ENCODE data around the gene ZRSR2.

The ZRSR2 gene

DNA sequence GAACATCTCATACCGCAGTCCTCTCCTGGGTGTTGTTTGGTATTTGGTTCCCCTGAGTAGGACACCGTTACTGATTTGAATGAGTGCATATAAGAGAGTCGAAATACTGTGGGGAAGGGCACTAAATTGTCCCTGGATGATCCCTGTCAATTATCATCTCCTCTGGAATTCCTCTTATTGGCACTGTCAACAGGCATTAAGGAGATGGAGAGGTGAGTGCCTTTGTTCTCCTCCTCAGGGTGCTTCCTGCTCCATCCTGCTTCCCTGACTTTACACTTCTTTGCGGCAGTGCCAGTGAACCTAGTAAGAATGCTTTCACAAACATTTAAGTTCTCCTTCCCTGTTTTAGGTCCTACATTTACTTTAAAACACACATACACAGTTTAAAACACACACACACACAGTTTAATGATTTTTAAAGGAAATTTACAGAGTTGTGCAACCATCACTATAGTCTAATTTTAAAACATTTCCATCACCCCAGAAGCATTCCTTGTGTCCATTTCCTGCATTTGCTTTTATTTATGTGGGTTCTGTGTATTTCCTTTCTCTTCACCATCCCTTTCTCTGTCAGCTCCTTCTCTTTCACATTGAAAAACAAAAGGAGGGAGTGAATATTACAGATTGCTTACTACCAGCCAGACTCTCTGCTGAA is 20.9 kb upstream of the ZRSR2 start:
- Mint-ChIP-seq H3K27ac (no peak overlapping the region), H3K27me3 (no peaks in the 10 kb centered on the region), H3K4me3 (no peak overlapping the region), H3K9me3 (no peaks in the 10 kb centered on the region), H3K4me1 (peaks cover 3% of the 10 kb centered on the region), H3K36me3 (ENCODE audit: low read depth) (peaks cover 10% of the 10 kb centered on the region)
- DNase-seq, result no peak
- no peak for ATAC-seq

DNA sequence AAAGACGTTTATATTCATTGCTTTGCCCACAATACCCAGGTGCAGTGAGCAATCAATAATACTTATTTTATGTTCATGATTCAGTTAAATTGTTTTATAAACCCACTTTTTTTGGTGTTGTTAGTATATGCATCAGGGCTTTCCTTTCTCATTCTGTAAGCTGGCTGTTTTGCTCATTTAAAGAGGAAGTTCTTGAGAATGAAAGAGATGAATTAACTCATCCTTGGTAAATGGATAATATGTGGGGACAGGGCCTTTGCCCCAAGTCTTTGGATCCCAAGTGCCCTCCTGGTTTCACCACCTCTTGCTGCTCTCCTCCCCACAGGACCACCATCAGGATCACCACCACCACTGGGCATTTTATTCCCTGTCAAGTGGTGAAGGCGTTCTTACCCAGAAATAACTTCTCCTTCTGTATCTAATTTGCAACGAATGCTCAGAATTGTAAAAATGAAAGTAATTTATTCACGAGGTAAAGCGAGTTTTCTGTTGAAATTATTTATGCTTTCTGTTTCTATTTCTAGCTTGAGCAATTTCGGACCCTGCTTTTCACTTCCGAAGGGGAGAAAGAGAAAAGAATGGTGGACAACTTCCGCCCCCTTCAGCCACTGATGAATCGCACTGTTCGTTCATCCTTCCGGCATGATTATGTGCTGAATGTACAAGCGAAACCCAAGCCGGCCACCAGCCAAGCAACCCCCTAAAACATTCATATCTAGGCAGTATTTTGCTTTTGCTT is 8.2 kb upstream of the ZRSR2 start:
- Mint-ChIP-seq H3K9me3 (no peaks in the 10 kb centered on the region), H3K36me3 (ENCODE audit: low read depth) (peaks cover 12% of the 10 kb centered on the region), H3K27me3 (no peaks in the 10 kb centered on the region), H3K27ac (peak overlapping the region; percentile 96), H3K4me1 (peaks cover 10% of the 10 kb centered on the region), H3K4me3 (peak overlapping the region; percentile 75)
- ATAC-seq (no peak), DNase-seq (peak; percentile 7)

DNA sequence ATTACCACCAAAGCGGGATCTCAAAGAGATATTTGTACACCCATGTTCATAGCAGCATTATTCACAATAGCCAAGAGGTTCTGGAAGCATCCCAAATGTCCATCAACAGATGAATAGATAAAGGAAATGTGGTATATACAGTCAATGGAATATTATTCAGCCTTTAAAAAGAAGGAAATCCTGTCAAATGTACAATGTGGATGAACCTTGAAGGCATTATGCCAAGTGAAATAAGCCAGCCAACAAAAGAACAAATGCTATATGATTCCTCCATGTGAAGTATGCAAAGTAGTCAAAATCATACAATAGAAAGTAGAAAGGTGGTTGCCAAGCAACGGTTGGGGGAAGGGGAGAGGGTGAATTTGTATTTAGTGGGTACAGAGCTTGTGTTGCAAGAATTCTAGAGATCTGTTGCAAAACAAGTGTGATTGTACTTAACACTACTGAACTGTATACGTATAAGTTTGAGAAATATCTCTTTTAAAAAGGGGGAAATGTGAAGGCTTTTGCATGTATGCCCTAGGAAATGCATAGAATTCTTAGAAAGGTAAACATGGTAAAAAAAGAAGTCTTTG is 5.0 kb upstream of the ZRSR2 start:
- no peak overlapping the region for H3K27ac Mint-ChIP-seq
- peaks cover 7% of the 10 kb centered on the region for H3K4me1 Mint-ChIP-seq
- no peak for ATAC-seq
- no peaks in the 10 kb centered on the region for H3K27me3 Mint-ChIP-seq
- H3K9me3 Mint-ChIP-seq, result no peaks in the 10 kb centered on the region
- no peak overlapping the region for H3K4me3 Mint-ChIP-seq
- no peak for DNase-seq
- peaks cover 8% of the 10 kb centered on the region for H3K36me3 Mint-ChIP-seq (ENCODE audit: low read depth)

GRCh38 chrX:15786915-15787314 is 3.4 kb upstream of the ZRSR2 start:
- no peaks in the 10 kb centered on the region for H3K9me3 Mint-ChIP-seq
- peaks cover 8% of the 10 kb centered on the region for H3K36me3 Mint-ChIP-seq (ENCODE audit: low read depth)
- H3K4me3 Mint-ChIP-seq, result no peak overlapping the region
- no peak overlapping the region for H3K27ac Mint-ChIP-seq
- peaks cover 7% of the 10 kb centered on the region for H3K4me1 Mint-ChIP-seq
- no peaks in the 10 kb centered on the region for H3K27me3 Mint-ChIP-seq
- ATAC-seq, result no peak
- DNase-seq, result no peak

DNA sequence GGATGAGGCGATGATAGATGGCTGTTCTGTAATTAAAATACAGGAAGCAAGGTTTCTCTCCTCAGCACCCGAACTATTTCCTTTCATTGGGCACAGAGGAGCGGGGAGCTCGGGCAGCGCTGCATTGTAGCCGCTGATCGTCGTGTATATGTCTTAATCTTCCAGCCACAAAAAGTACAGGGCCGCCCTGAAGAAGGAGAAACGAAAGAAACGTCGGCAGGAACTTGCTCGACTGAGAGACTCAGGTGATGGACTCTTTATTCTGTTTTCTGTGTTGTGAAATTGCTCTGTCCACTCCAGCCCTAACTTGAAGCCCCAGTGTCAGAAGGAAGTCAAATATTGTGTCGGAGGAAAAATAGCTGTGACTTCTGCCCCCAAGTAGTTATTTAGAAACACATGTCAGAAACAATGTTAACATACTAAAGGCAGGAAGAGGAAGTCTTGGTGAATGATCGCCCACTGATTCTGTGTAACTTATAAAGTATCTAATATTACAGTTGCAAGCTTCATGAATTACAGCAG is 546 bp downstream of the ZRSR2 start:
- Mint-ChIP-seq H3K27me3 (no peaks in the 10 kb centered on the region), H3K4me1 (peaks cover 28% of the 10 kb centered on the region), H3K4me3 (no peak overlapping the region), H3K36me3 (ENCODE audit: low read depth) (peaks cover 13% of the 10 kb centered on the region), H3K27ac (no peak overlapping the region), H3K9me3 (no peaks in the 10 kb centered on the region)
- ATAC-seq, result peak; percentile 9
- no peak for DNase-seq

GRCh38 chrX:15797707-15798106 is 7.4 kb downstream of the ZRSR2 start:
- peaks cover 37% of the 10 kb centered on the region for H3K4me1 Mint-ChIP-seq
- H3K4me3 Mint-ChIP-seq, result no peak overlapping the region
- no peaks in the 10 kb centered on the region for H3K9me3 Mint-ChIP-seq
- DNase-seq, result no peak
- H3K27me3 Mint-ChIP-seq, result no peaks in the 10 kb centered on the region
- no peak overlapping the region for H3K27ac Mint-ChIP-seq
- peaks cover 22% of the 10 kb centered on the region for H3K36me3 Mint-ChIP-seq (ENCODE audit: low read depth)
- ATAC-seq, result no peak

DNA sequence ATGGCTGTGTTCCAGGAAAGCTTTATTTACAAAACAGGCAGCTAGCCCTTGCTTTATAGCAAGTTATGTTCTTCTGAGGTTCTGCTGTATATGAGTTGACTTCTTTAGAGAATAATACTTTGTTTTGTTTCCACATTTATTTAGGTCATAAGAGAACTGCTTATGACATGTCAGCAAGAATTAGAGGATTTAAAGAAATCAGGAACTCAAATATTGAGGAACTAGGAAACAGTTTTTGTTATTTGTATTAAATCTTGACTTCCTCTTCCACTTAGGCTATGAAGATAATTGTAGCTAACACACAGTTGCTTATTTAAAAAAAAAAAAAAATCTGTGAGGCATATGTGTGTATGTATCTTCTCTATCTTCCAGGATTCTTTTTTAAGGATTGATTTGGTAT is 14.3 kb downstream of the ZRSR2 start:
- Mint-ChIP-seq H3K27ac (no peak overlapping the region), H3K9me3 (no peaks in the 10 kb centered on the region), H3K4me1 (peaks cover 1% of the 10 kb centered on the region), H3K36me3 (ENCODE audit: low read depth) (peaks cover 17% of the 10 kb centered on the region), H3K4me3 (no peak overlapping the region), H3K27me3 (no peaks in the 10 kb centered on the region)
- DNase-seq (no peak), ATAC-seq (no peak)

GRCh38 chrX:15808254-15808653 is 18.0 kb downstream of the ZRSR2 start:
- peaks cover 33% of the 10 kb centered on the region for H3K36me3 Mint-ChIP-seq (ENCODE audit: low read depth)
- ATAC-seq (no peak), DNase-seq (no peak)
- H3K9me3 Mint-ChIP-seq, result no peaks in the 10 kb centered on the region
- no peaks in the 10 kb centered on the region for H3K27me3 Mint-ChIP-seq
- no peak overlapping the region for H3K4me3 Mint-ChIP-seq
- no peak overlapping the region for H3K27ac Mint-ChIP-seq
- peaks cover 1% of the 10 kb centered on the region for H3K4me1 Mint-ChIP-seq

GRCh38 chrX:15812192-15812938 is 22.1 kb downstream of the ZRSR2 start:
- Mint-ChIP-seq H3K27ac (no peak overlapping the region), H3K36me3 (ENCODE audit: low read depth) (peaks cover 36% of the 10 kb centered on the region)

DNA sequence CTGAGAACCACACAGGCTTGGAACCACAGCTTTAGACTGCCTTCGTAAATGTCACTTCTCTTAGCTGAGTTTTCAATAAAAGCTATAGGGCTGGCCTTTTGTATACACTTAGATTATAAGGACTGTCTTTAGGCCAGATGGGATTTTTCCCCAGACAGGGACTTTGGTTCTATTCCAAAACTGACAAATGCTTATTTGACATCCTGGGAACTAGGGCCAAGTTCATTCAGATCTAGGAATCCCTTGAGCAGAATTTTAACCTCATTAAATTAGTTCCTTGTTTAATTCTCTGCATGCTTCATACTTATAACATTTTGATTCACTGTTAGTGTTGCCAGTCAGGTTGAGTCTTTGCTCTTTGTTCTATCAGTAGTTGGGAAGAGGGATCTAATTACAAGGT is 23.1 kb downstream of the ZRSR2 start:
- Mint-ChIP-seq H3K27ac (peak overlapping the region; percentile 13), H3K9me3 (no peaks in the 10 kb centered on the region), H3K4me1 (peaks cover 45% of the 10 kb centered on the region), H3K36me3 (ENCODE audit: low read depth) (peaks cover 39% of the 10 kb centered on the region), H3K27me3 (no peaks in the 10 kb centered on the region), H3K4me3 (no peak overlapping the region)
- no peak for DNase-seq
- no peak for ATAC-seq

More at GRCh38 chrX:15812192-15812938, 22.1 kb downstream of the ZRSR2 start:
- DNase-seq (no peak), ATAC-seq (no peak)
- Mint-ChIP-seq H3K9me3 (no peaks in the 10 kb centered on the region), H3K27me3 (no peaks in the 10 kb centered on the region), H3K4me3 (no peak overlapping the region), H3K4me1 (peaks cover 36% of the 10 kb centered on the region)

GRCh38 chrX:15814771-15815365 is 24.6 kb downstream of the ZRSR2 start:
- ATAC-seq (no peak), DNase-seq (peak; percentile 4)
- Mint-ChIP-seq H3K36me3 (ENCODE audit: low read depth) (peaks cover 36% of the 10 kb centered on the region), H3K27me3 (no peaks in the 10 kb centered on the region), H3K4me1 (peaks cover 49% of the 10 kb centered on the region), H3K27ac (peak overlapping the region; percentile 57), H3K9me3 (no peaks in the 10 kb centered on the region), H3K4me3 (no peak overlapping the region)

DNA sequence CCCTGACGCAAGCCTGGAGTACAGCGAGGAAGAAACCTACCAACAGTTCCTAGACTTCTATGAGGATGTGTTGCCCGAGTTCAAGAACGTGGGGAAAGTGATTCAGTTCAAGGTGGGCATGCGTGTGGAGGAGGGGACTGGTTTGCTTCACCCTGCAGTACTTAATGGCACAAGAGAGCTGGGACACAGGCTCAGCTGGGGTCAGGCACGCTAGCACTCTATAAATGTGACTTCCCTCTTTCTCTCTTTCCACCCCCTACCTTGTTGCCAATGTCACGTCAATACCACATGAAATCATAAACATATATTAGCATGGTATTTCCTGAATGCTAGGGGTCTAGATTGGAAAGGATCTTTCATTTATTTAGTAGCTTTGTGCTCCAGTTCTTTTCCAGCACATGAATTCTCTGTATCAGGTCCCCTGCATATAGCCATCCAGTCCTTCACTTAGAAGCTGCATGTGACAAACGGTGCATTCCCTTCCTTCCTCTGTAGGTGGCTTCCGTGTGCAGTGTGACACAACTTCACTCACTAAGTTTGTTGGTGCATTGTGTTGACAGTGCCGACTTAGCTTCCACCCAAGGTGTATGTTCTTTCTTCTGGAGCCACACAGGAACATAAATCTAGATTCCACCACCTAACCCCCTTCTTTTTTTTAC is 25.6 kb downstream of the ZRSR2 start:
- Mint-ChIP-seq H3K9me3 (no peaks in the 10 kb centered on the region), H3K27ac (peak overlapping the region; percentile 91), H3K4me3 (no peak overlapping the region), H3K36me3 (ENCODE audit: low read depth) (peaks cover 43% of the 10 kb centered on the region), H3K27me3 (no peaks in the 10 kb centered on the region), H3K4me1 (peaks cover 59% of the 10 kb centered on the region)
- ATAC-seq (peak; percentile 50), DNase-seq (peak; percentile 10)

- Mint-ChIP-seq H3K9me3 (no peaks in the 10 kb centered on the region), H3K4me3 (peak overlapping the region; percentile 57), H3K4me1 (peaks cover 64% of the 10 kb centered on the region), H3K36me3 (ENCODE audit: low read depth) (peaks cover 48% of the 10 kb centered on the region), H3K27ac (peak overlapping the region; percentile 91), H3K27me3 (no peaks in the 10 kb centered on the region)
- no peak for DNase-seq
- no peak for ATAC-seq
Observed at GRCh38 chrX:15816438-15816809, 26.1 kb downstream of the ZRSR2 start.

DNA sequence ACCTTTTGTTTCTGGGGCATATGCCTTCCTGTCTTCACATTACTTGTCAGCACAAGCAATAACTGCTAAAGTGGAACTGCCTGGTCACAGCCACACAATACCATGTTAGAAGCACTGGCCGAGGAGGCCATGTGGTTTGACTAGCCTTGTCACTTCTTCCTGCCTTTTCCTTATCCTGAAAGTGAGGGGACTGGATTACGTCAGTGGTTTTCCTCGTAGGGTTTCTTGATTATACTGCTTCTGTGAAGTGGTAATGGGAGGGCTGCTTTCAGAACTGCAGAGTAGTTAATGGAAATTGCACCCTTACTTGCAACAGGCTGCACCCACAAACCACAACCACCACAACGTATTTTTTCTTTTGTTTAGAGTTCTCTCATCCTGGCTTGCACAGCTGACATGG is 26.6 kb downstream of the ZRSR2 start:
- peak; percentile 69 for ATAC-seq
- Mint-ChIP-seq H3K27me3 (no peaks in the 10 kb centered on the region), H3K27ac (peak overlapping the region; percentile 91), H3K9me3 (no peaks in the 10 kb centered on the region), H3K4me1 (peaks cover 65% of the 10 kb centered on the region), H3K36me3 (ENCODE audit: low read depth) (peaks cover 50% of the 10 kb centered on the region), H3K4me3 (peak overlapping the region; percentile 57)
- peak; percentile 31 for DNase-seq
